Measurements from ENCODE around the gene GABRA5. TPM values are rescaled to one million over a fixed set of nuclear protein-coding genes. Genes with fewer than 3 reads are reported as not detected.
"Not testable (repeated sequence)": the region's sequence is repeated elsewhere in the genome, so short reads cannot be mapped to it uniquely, and the experiment has no call there.

GABRA5 gene
- total RNA-seq, 1 donor from 2014 or later, result not detected

DNA sequence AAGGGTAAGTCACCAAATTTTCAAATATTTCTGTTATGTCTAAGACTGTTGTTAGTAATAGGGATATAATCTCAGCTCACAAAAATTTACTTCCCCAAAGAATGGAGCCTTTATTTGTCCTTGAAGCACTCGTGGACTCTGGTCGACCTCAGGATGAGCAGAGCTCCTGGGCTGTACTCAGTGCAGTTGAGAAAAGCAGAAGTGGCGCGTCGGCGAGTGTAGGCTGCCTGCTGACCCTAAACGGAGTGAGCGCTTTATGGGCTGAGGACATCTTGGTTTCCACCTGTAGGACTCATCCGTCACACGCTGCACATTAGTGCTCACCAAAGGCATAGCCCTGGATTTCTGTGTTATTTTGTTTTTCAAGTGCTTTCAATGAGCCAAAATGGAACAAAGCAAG, 11.0 kb downstream of the GABRA5 start:
- no peak for DNase-seq (ENCODE audit: low read depth)

DNA sequence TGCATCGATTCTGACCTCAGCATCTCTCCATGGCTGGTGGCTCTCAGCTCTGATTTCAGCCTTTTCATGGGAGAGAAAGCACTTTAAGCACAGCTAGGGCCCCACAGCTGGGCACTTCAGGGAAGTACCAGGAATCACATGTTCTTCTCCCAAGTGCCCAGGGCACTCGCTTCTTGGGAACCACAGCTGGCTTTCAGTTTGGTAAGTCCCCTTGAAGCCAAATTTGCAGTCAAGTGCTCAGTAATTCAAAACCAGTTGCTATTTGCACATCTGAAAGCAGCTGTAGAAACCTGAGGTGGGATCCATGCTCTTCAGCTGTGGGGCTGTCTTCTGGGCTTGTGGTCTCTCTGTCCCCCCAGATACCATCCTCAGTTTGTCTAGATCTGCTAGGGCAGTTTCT, 12.8 kb downstream of the GABRA5 start:
- no peak for DNase-seq (ENCODE audit: low read depth)

DNA sequence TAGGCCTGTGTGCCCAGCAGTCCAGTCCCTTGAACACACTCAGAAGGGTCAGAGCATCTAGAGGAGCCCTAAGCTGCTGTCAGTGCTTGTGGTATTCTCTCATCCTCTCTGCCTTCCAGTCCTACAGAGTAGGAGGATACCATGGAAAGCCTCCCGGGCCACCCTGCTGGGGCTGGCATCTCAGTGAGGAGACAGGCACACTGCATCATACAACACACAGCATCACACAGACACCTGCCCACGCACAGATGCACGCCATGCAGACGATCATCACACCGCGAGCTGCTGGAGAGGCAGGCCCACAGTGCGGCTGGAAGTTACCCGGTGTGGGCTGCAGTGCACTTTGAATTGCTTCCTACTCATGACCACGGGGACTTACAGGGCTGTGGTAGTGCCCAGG, 15.2 kb downstream of the GABRA5 start:
- no peak for DNase-seq (ENCODE audit: low read depth)

DNA sequence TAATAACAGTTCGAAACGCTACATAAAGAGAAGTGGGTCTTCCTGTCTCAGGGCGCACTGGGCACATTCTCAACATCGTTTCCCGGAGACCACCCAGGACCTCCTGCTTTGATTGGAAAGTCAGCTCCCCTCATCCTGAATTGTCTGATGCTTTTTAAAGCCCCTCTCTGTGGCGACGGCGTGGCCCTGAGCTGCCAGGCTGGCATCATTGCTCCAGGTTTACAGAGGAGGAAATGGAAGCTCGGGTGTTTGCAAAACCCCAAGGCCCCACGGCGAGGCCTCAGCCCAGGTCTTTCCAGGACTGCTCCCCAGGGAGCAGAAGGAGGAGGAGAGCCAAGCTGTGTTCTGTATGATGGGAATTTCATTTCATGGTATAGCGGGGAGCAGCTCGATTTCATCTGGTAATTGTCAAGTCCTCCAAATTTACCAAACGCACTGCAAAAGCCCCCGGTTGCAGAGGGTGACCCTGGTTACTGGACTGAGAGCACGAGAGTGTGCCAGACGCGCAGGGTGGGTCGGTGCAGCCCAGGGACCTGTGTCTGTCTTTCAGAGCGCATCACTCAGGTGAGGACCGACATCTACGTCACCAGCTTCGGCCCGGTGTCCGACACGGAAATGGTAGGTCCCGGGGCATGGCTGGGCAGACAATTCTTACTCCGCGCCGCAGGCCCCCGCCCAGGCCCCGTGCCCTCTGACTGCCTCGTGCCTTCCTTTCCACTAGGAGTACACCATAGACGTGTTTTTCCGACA, 15.9 kb downstream of the GABRA5 start:
- no peak for DNase-seq (ENCODE audit: low read depth)

DNA sequence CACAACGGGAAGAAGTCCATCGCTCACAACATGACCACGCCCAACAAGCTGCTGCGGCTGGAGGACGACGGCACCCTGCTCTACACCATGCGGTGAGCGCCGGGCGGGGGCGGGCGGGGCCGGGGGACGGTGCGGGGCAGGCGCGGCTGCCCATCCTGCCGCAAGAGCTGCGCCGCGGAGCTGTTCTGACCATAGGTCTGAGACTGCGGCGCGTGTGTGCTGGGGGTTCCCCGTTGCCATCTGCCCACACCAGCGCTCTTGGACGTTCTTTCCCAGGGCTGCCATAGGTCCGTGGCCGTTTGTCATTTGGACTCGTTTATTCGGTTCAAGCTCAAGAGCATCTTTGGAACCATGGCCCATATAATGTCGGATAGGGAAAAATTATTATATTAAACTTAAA, 16.6 kb downstream of the GABRA5 start:
- no peak for DNase-seq (ENCODE audit: low read depth)

DNA sequence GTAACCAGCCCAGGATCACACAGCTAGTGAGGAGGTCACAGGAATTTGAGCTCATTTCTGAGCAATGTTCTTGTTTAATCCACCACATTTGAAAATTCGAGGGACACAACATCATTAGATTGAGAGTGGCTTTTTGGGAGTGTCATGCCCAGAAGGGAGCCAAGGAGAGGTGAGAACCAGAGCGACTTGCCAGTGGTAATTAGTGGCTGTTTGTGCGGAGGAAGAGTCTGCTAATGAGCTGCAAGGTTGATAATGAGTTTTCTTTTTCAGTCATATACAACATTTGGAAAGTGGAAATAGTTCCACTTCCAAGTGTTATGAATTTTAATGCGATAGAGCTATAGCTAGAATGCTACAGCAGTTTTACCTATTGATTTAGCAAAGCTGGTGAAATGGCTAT, 19.7 kb downstream of the GABRA5 start:
- DNase-seq (ENCODE audit: low read depth), result no peak

DNA sequence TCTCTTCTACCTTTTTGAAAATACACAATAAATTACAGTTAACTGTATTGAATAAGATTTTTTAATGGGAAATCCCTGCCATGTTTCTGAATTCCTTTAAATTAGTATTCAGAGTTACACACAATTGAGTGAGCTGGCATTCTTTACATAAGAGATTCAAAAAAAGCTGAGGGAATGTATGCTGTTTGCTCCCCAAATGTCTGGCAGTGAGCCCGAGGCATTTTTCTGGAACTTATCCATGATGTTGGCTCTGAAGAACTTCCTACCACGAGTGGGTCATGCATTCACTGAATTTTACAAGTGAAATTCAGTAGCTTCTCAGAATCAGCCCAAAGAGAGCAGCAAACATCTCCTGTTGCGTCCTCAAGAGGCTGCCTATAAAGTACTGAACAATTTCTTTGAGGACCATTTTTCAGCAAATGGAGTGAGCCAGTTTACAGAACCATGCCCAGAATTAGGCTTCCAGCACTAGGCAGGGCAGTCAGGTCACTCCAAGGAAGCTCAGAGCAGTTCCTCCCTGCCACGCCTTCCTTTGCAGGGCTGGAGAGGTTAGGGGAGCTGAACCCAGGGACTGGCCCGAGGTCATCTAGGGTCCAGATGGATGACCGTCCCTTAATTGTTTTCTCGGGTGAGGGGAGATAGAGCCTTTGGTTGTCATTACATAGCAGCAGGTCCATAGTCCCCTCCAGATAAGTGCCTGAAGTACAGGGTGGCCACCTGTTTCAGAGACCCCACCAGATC, 21.2 kb downstream of the GABRA5 start:
- DNase-seq (ENCODE audit: low read depth), result no peak

DNA sequence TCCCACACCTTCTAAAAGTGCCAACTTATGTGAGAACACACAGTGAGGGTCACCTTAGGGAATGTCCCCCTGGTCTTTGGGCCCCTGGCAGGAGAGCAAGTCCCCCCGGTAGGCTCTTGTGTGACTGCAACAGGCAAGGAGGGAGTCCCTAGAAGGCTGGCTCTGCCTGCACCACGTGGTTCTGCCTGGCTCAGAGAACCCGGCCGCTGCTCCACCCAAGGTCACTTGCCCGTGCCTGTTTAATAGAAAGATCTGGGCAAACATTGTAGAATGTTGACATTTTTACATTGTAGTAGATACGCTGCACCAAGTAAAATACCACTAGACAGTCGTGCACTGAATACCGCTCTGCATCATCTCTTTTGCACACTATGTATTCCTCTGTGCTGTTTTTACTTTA, 21.9 kb downstream of the GABRA5 start:
- DNase-seq (ENCODE audit: low read depth), result no peak

DNA sequence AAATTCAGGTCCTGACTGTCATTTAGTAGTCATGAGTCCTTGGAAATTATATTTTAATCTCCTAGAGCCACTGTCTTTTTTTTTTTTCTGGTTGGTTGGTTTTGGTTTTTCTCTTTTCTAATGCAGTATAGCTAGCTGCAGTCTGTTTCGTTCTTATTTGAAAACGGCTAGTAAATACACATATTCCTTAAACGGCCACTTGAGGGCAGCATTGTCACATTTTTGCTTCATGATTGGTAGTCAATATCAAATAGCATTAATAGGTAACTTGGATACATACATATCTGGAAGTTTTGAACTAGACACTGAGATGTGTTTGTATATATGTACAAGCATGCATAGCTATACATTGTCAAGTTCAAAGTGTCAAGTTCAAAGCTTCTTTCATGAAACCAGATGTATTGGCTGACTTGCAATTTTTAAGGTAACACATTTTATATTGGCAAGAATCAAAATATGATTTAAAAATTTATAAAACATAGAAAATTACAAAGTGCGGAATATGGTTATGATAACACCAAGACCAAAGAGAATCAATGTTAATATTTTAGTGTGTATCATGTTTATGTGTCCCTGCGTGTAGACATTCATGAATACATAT, 22.5 kb downstream of the GABRA5 start:
- DNase-seq (ENCODE audit: low read depth), result peak; percentile 66

DNA sequence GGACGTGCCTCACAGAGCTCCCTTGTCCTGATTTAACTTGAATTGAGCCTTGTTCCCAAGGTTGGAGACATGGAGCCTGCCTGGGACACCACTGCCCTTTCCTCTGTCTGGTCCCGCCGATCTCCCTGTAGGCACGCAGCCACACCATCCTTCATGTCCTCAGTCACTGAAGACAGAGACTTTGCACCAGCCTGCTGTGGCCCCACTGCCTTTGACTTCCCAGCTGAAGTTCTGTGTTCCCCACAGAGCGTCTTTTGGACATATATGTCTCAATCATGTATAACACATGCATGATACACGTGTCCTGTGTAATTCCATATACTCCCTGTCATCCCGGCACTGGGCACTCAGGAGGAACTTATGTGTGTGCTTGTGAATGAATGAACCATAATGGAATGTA, 23.6 kb downstream of the GABRA5 start:
- DNase-seq (ENCODE audit: low read depth), result no peak

DNA sequence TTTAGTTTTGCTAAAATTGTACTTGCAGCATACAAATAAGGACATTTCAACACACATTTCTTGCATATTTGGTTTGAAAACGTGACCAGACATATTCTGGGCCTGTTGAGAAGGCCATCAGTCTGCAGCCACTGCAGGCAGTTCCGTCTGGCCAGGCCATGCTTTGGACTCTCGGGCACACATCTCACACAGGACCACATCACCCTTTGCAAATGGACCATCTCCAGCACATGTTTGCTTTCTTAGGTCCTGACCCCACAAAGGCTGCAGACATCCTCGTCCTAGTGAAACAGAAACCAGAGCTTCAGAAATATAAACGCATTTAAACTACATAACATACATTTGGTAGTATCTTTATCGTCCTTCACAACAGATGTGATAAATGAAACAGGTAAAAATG, 24.1 kb downstream of the GABRA5 start:
- no peak for DNase-seq (ENCODE audit: low read depth)

DNA sequence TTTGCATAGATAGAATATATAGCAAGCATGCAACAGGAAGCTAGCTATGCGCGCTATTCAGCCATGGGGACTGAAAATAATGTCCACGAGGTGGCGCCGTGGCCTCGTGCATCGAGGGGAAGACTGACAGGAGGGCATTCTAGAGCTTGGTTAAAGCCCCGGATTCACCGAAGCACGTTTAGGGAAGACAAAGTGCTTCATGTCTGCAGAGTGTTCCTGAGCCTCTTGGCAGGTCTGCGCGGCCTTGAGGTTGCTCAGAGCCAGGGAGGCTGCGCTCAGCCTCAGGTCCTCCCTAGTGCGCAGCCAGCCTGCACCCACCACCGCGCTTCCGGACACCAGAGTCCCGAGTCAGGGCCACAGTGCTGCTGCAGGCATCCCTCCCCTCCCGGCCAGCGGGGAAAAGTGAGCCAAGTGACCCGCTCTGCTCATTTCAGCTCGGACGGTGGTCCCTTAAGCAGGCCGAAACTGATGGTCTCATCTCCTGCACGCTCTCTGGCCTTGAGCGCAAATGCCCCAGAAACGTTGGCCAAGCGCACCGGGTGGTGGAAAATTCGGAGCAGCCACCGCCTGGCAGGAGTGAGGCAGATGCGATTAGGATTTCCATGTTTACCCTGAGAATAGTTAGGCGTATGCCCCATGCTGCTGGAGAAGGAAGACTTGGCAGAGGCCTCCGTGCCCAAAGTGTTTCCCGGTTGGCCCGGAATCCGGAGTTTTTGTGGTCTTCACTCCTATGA, 24.8 kb downstream of the GABRA5 start:
- peak; percentile 28 for DNase-seq (ENCODE audit: low read depth)

DNA sequence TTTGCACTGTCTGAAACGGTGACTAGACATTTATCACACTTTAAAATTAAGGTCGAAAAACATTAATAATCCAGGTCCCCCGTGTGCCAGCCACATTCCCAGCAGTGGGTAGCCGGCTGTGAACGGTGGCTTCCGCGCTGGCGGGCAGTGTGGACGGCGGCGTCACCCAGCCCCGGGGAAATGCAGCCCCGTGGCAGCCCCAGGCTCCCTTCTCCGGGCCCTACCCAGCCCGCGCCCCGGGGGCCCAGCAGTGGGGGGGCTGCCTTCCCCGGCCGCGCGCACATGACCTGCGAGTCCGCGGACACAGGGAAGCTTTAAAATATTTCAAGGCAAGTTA, 25.3 kb downstream of the GABRA5 start:
- DNase-seq (ENCODE audit: low read depth), result no peak

DNA sequence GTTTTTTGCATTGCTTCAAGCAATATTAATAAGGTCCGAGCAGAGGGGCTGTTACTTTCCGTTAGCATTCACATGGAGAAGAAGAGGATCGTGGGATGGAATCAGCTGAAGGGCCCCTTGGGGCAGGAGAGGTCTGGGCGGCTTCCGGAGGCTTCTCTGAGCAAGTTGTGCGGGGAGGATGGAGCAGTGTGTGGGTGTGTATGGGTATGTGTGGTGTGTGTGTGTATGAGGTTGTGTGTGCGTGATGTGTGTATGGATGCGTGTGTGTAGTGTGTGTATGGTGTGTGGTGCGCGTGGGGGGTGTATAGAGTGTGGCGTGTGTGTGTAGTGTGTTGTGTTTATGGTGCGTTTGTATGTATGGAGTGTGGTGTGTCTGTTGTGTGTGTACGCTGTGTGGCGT, 25.8 kb downstream of the GABRA5 start:
- DNase-seq (ENCODE audit: low read depth), result no peak

DNA sequence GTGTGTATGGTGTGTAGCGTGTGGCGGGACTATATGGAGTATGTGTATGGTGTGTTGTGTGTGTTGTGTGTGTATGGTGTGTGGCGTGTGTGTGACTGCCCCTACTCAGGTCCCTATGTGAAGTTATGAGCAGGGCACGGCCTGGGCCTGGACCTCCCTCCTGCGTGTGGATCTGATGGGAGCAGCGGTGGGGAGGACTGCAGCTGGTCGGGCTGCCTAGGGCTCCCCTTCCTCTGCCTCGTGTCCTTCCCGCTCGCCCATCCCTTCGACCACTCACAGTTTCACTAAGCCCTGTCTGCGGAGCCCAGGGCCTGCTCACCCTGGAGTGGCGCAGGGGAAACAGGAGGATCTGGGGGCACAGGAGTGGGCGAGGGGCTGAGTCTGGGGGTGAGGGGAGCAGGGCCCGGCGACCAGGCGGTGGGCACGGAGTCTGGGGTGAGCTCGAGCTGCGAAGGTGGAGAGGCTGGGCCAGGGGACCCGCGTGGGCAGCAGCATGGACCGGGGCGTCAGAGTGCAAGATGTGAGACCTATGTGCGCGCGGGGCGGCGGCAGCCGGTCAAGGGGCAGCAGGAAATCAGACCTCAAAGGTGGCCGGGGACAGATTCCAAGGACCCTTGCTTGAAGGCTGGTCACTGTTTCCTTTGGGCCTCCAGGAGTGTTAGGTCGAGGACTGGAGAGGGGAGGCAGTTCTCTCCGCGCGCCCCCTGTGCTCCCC, 26.6 kb downstream of the GABRA5 start:
- DNase-seq (ENCODE audit: low read depth), result no peak

DNA sequence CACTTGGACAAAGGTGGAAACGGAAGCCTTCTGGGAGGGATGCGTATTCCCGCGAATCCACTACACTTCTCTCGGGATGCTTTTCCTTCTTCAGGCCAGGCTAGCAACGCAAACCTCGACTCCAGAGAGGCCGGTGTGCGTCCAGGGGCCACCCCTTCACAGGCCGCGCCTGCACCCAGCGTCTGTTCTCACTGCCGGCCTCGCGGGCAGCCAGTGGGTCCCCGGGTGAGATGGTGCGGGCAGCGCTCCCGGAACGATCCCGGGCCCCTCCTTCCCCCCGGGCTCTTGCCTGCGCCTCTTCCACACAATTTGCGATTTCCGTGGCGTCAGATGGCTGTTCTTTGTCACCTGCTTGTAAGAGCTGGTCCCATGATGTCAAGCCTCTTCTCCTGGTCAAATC, 27.3 kb downstream of the GABRA5 start:
- DNase-seq (ENCODE audit: low read depth), result no peak

DNA sequence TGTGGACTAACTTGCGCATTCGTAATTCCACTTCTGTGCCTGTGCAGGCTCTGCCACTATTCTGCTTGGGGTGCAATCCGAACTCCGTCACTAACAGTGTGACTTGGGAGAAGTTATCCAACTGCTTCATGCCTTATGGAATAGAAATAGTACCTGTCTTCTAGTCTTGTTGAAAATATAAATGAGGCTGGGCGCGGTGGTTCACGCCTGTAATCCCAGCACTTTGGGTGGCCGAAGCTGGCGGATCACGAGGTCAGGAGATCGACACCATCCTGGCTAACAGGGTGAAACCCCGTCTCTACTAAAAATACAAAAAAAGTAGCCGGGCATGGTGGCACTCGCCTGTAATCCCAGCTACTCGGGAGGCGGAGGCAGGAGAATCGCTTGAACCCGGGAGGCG, 28.5 kb downstream of the GABRA5 start:
- not testable (repeated sequence) for DNase-seq (ENCODE audit: low read depth)

DNA sequence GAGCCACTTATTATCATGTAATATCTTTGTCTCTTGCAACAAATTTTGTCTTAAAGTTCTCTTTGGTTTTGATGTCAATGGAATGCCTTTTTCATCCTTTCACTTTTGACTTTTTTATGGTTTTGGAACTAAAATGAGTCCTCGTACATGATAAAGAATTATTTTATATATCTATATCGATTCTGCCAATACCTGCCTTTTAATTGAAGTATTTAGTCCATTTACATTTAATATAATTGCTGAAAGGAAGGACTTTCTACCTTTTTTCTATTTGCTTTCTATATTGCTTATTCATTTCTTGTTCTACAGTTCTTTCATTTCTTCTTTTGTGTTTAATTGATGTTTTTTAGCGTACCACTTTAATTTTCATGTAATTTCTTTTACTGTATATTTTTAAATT, 32.8 kb downstream of the GABRA5 start:
- no peak for DNase-seq (ENCODE audit: low read depth)

DNA sequence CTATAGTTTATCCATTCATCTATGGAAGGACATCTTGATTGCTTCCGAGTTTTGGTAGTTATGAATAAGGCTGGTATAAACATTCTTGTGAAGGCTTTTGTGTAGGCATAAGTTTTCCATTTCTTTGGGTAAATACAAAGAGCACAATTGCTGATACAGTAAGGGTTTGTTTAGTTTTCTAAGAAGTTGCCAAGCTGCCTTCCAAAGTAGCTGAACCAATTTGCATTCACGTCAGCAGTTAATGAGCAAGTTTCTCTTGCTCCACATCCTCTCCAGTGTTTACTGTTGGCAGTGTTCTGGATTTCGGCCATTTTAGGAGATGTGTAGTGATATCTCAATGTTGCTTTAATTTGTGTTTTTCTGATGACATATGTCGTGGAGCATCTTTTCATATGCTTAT, 34.2 kb downstream of the GABRA5 start:
- no peak for DNase-seq (ENCODE audit: low read depth)

DNA sequence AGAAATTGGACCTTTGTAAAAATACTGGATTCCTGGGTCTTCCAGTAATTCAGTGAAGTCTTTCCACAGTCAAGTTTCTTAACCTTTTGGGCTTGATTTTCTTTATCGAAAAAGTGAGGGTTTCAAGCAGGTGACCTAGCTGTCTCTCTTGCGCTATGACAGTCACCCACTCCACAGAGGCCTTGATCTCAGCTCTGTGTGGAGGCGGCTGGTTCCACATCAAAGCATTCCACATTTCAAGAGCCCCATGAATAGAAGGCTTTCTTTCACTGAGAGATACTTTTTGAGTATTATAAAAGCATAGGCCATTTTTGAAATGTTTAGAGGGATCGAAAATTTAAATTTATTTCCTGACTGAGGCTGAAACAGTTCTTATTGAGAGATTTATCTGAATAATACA, 43.9 kb downstream of the GABRA5 start:
- DNase-seq (ENCODE audit: low read depth), result no peak

DNA sequence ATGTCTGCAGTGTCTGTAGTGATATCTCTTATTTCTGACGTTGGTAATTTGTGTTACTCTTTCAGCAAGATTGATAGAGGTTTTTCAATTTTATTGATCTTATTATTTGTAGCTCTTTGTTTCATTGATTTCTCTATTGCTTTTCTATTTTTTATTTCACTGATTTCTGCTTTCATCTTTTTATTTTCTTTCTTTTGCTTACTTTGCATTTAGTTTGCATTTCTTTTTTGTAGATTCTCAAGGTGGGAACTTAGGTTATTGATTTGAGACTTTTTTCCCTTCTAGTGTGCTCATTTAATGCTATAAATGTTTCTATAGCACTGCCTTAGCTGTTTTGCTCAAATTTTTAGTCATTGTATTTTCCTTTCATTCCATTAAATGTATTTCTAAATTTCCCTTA, 54.6 kb downstream of the GABRA5 start:
- DNase-seq (ENCODE audit: low read depth), result no peak

DNA sequence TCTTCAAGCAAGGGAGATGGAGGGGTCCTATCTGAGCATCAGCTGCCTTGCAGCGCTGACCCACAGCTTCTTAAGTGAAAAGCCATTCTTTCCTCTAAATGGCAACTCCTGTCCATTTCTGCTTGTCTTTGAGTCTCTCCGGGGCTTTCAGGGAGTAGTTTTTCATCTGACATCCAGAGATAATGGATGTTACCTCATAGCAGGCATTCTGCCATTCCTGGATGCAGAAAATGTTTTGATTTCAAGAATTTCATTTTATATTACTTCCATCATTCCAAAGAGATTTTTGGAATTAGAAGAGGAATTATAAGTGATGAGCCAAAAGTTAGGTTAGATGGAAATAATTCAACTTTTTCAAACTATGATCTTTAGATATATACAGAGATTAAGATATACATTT, 59.2 kb downstream of the GABRA5 start:
- DNase-seq (ENCODE audit: low read depth), result no peak
